ENCODE data around the gene FNDC3B. TPM values are rescaled to one million over a fixed set of nuclear protein-coding genes. Genes with fewer than 3 reads are reported as not detected.
"Not testable (repeated sequence)": the region's sequence is repeated elsewhere in the genome, so short reads cannot be mapped to it uniquely, and the experiment has no call there.

FNDC3B gene
- total RNA-seq, 2 experiments from 2014 or later = 10.6 to 12.0 TPM

DNA sequence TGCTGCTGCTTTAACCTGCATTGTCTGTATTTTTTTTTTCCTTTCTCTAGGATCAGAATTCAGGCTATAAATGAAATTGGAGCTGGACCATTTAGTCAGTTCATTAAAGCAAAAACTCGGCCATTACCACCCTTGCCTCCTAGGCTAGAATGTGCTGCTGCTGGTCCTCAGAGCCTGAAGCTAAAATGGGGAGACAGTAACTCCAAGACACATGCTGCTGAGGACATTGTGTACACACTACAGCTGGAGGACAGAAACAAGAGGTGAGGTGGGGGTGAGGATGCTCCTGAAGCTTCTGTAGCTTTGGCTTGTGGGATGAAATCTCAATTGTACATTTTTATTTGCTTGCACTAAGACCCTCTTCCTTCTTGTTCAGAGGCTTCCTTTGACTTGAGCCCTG lies 323.2 kb downstream of the FNDC3B start:
- no peak for ATAC-seq
- H3K9me3 Mint-ChIP-seq = no peaks in the 10 kb centered on the region
- no peak for DNase-seq
- H3K4me3 Mint-ChIP-seq = no peak overlapping the region
- intact Hi-C loops (cut with micrococcal nuclease) = no loop called here
- POLR2A ChIA-PET = no interaction called here
- no peak for TF ChIP-seq CTCF (IDR thresholded peaks at IDR 0.05)
- no peak overlapping the region for H3K27ac Mint-ChIP-seq
- H3K27me3 Mint-ChIP-seq = no peaks in the 10 kb centered on the region
- CTCF ChIA-PET = interaction anchor here (1.8 to 2.9 kb wide), 2 partner anchors 21 to 30 kb away, joined by 7 to 8 read pairs; no protein-coding TSS in a partner anchor
- peaks cover 11% of the 10 kb centered on the region for H3K36me3 Mint-ChIP-seq (ENCODE audit: low read depth)
- H3K4me1 Mint-ChIP-seq (ENCODE audit: low read depth) = no peaks in the 10 kb centered on the region

DNA sequence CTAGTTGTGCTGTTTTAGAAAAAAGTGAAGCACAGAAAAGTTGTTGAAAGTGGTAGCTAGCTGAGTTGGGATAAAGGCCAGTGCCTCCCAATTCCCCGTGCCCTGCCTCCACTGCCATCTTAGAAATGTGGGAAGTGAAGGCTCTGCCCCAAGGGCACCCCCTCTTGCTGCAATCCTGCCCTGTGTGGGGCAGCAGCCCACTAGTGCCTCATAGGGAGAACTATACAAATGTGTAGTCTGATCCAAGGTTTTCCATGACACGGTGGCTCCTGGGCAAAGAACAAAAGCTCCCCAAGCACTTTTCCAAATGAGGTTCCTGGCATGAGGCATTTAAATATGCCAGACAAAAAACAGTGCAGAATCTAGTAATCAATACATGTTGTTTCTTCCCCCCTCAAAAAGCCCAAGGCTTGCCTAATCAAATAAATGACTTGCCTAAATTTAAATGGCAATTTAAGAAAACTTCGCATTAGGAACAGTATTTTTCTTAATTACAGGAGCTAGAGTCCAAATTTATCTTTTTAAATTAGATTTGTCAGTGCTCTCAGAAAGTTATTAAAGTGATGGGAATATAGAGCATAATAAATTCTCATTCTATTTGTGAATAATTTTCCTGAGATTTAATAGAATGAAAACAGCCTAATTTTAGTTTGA lies 325.1 kb downstream of the FNDC3B start:
- DNase-seq = no peak
- no peak for ATAC-seq
- Mint-ChIP-seq H3K9me3 (no peaks in the 10 kb centered on the region), H3K4me3 (no peak overlapping the region), H3K27ac (no peak overlapping the region), H3K4me1 (ENCODE audit: low read depth) (no peaks in the 10 kb centered on the region), H3K36me3 (ENCODE audit: low read depth) (peaks cover 11% of the 10 kb centered on the region), H3K27me3 (no peaks in the 10 kb centered on the region)
- POLR2A ChIA-PET = interaction anchor here (0.8 kb wide), 1 partner anchor 15 kb away, joined by 3 read pairs; no protein-coding TSS in a partner anchor
- CTCF ChIA-PET = interaction anchor here (1.4 to 2.9 kb wide), 2 partner anchors 32 to 97 kb away, joined by 4 to 8 read pairs; no protein-coding TSS in a partner anchor
- TF ChIP-seq CTCF (IDR thresholded peaks at IDR 0.05) = no peak
- intact Hi-C loops (cut with micrococcal nuclease) = no loop called here

DNA sequence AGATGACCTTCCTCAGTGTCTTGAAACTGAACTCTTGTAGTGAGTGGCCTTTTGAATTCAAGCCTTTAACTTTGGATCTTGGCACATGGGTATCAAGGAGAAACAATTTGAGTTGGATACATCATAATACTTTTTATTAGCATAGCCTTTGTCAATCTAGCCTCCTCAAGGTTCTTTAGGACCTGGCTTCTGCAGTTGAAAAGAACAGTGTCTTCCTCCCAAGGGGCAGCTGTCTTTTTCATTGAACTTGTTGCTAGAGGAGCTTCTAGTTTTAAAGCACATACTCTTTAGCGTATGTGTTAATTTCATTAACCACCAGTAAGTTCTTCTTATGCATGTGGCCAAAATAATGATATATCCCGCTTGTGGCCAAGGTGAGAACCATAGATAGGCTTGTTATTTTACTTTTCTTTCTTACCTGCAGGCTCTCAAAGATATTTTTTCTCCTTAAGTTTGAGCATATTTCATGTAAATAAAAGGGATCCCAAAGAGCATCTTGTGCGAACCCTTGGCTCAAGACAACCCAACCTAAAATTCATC lies 325.7 kb downstream of the FNDC3B start:
- intact Hi-C loops (cut with micrococcal nuclease) = no loop called here
- H3K4me3 Mint-ChIP-seq = no peak overlapping the region
- TF ChIP-seq CTCF (IDR thresholded peaks at IDR 0.05) = no peak
- CTCF ChIA-PET = no interaction called here
- H3K4me1 Mint-ChIP-seq (ENCODE audit: low read depth) = no peaks in the 10 kb centered on the region
- POLR2A ChIA-PET = interaction anchor here (0.8 kb wide), 1 partner anchor 15 kb away, joined by 3 read pairs; no protein-coding TSS in a partner anchor
- no peaks in the 10 kb centered on the region for H3K27me3 Mint-ChIP-seq
- DNase-seq (no peak), ATAC-seq (no peak)
- peaks cover 11% of the 10 kb centered on the region for H3K36me3 Mint-ChIP-seq (ENCODE audit: low read depth)
- H3K27ac Mint-ChIP-seq = no peak overlapping the region
- no peaks in the 10 kb centered on the region for H3K9me3 Mint-ChIP-seq

- ATAC-seq = no peak
- Mint-ChIP-seq H3K36me3 (ENCODE audit: low read depth) (peaks cover 4% of the 10 kb centered on the region), H3K4me3 (no peak overlapping the region), H3K9me3 (no peaks in the 10 kb centered on the region), H3K27ac (no peak overlapping the region), H3K4me1 (ENCODE audit: low read depth) (no peaks in the 10 kb centered on the region), H3K27me3 (no peaks in the 10 kb centered on the region)
- ChIA-PET POLR2A (interaction anchor here (0.6 to 1.1 kb wide), 3 partner anchors 24 to 89 kb away, joined by 3 read pairs; no protein-coding TSS in a partner anchor), CTCF (interaction anchor here (1.0 kb wide), 1 partner anchor 23 kb away, joined by 3 read pairs; no protein-coding TSS in a partner anchor)
- no peak for DNase-seq
- intact Hi-C loops (cut with micrococcal nuclease) = no loop called here
- no peak for TF ChIP-seq CTCF (IDR thresholded peaks at IDR 0.05)
These were observed 328.1 kb downstream of the FNDC3B start for GRCh38 chr3:172367205-172368105.

DNA sequence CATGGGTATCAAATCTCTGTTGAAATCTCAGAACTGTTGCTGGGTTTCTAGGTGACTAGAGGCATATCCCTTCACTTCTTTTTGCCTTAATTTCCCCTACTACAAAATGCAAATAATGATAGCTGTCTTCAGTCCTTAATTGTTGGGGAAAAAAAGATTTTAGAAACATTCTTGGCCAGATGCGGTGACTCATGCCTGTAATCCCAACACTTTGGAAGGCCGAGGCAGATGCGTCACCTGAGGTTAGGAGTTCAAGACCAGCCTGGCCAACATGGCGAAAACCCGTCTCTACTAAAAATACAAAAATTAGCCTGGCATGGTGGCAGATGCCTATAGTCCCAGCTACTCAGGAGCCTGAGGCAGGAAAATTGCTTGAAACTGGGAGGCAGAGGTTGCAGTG lies 329.2 kb downstream of the FNDC3B start:
- intact Hi-C loops (cut with micrococcal nuclease); H3K4me3 Mint-ChIP-seq; H3K36me3 Mint-ChIP-seq (ENCODE audit: low read depth); H3K27me3 Mint-ChIP-seq; ATAC-seq; DNase-seq; H3K4me1 Mint-ChIP-seq (ENCODE audit: low read depth); H3K9me3 Mint-ChIP-seq; H3K27ac Mint-ChIP-seq: not testable (repeated sequence)
- ChIA-PET POLR2A (interaction anchor here (0.6 to 1.1 kb wide), 2 partner anchors 23 to 395 kb away, joined by 3 to 4 read pairs; no protein-coding TSS in a partner anchor), CTCF (interaction anchor here (1.1 kb wide), 1 partner anchor 300 kb away, joined by 3 read pairs; no protein-coding TSS in a partner anchor)

All from activated CD8-positive, alpha-beta T cell treated with anti-CD3 and anti-CD28 coated beads for 36 hours (primary cell).